AG04450 (cell line): ENCODE measurements around the gene SLC22A5. TPM values are rescaled to one million over a fixed set of nuclear protein-coding genes. Genes with fewer than 3 reads are reported as not detected.
"Not testable (repeated sequence)": the region's sequence is repeated elsewhere in the genome, so short reads cannot be mapped to it uniquely, and the experiment has no call there.

ENCODE experiments used
- CTCF ChIA-PET: fragments of 300-600, 350-600 bp; formaldehyde crosslinking; extraction: SDS; loops from one replicate; lab custom pipeline; 2022; ENCODE audit warnings: antibody characterized with exemption, inconsistent platforms; lab: Charles Lee
- POLR2A ChIA-PET: fragments of 350-600 bp; formaldehyde crosslinking; extraction: SDS; loops from one replicate; lab custom pipeline; 2021; ENCODE audit warnings: antibody characterized with exemption, inconsistent platforms; lab: Yijun Ruan, JAX
- DNase-seq: peaks from one replicate; pipeline ENCODE4 v3.0.0-alpha.2; 2011; ENCODE audit warnings: low read depth, low spot score
- H3K27ac ChIP-seq: one replicate; pipeline ENCODE4 v1.5.1; 2012; ENCODE audit warnings: low read depth, low read length, control low read depth
- H3K27me3 ChIP-seq: one replicate; pipeline ENCODE4 v1.6.0; 2012; ENCODE audit warnings: low read length; ENCODE audit not compliant: control insufficient read depth, insufficient read depth
- H3K4me3 ChIP-seq: 2 replicates; pipeline ENCODE4 v1.5.1; 2011; ENCODE audit warnings: mild to moderate bottlenecking, low read depth, low read length, control low read depth
- H3K9me3 ChIP-seq: 2 replicates; pipeline ENCODE4 v1.5.1; 2012; ENCODE audit warnings: low read length; ENCODE audit not compliant: control insufficient read depth, insufficient read depth
- CTCF ChIP-seq: IDR thresholded peaks from 2 replicates; pipeline ENCODE4 v1.5.1; 2011; ENCODE audit warnings: low read depth, low read length, control low read depth, inconsistent platforms
- polyA plus RNA-seq: library from polyadenylated mRNA; depleted of rRNA; stranded (reverse); fragments of >200 nt; gene quantifications from 2 replicates; pipeline ENCODE4 v1.2.3, GENCODE V29; 2011

Gene SLC22A5
- polyA plus RNA-seq, 1 experiment = 6.9 TPM

- ChIA-PET POLR2A (no interaction called here), CTCF (no interaction called here)
- no peak overlapping the region for H3K4me3 ChIP-seq
These were observed 23.7 kb downstream of the SLC22A5 start for GRCh38 chr5:132392978-132393825.

GRCh38 chr5:132394667-132395259, 25.3 kb downstream of the SLC22A5 start:
- Histone ChIP-seq H3K27ac (no peak overlapping the region), H3K27me3 (peaks cover 5% of the 10 kb centered on the region), H3K9me3 (no peaks in the 10 kb centered on the region), H3K4me3 (no peak overlapping the region)
- TF ChIP-seq CTCF = no peak
- ChIA-PET CTCF (interaction anchor here (0.8 to 1.8 kb wide), 2 partner anchors 106 to 107 kb away, joined by 3 to 6 read pairs; no protein-coding TSS in a partner anchor), POLR2A (no interaction called here)
- no peak for DNase-seq

More at GRCh38 chr5:132392978-132393825, 23.7 kb downstream of the SLC22A5 start:
- no peak for DNase-seq
- no peak for TF ChIP-seq CTCF
- Histone ChIP-seq H3K27ac (no peak overlapping the region), H3K9me3 (no peaks in the 10 kb centered on the region), H3K27me3 (peaks cover 2% of the 10 kb centered on the region)

- DNase-seq = no peak
- no peak for TF ChIP-seq CTCF
- POLR2A ChIA-PET = no interaction called here
These were observed 27.1 kb downstream of the SLC22A5 start for GRCh38 chr5:132396589-132397031.

GRCh38 chr5:132397224-132397623, 27.7 kb downstream of the SLC22A5 start:
- H3K27ac ChIP-seq = no peak overlapping the region
- peaks cover 5% of the 10 kb centered on the region for H3K27me3 ChIP-seq
- ChIA-PET CTCF (no interaction called here), POLR2A (no interaction called here)
- DNase-seq = no peak
- TF ChIP-seq CTCF = no peak
- H3K9me3 ChIP-seq = no peaks in the 10 kb centered on the region
- H3K4me3 ChIP-seq = no peak overlapping the region

More at GRCh38 chr5:132396589-132397031, 27.1 kb downstream of the SLC22A5 start:
- H3K27ac ChIP-seq = no peak overlapping the region
- CTCF ChIA-PET = no interaction called here
- no peak overlapping the region for H3K4me3 ChIP-seq
- H3K9me3 ChIP-seq = no peaks in the 10 kb centered on the region
- H3K27me3 ChIP-seq = peaks cover 5% of the 10 kb centered on the region

- H3K4me3 ChIP-seq, DNase-seq, CTCF ChIA-PET, H3K27ac ChIP-seq, H3K9me3 ChIP-seq, H3K27me3 ChIP-seq, POLR2A ChIA-PET: not testable (repeated sequence)
These were observed 28.6 kb downstream of the SLC22A5 start for GRCh38 chr5:132397936-132398675.

- H3K4me3 ChIP-seq, POLR2A ChIA-PET, DNase-seq, H3K27ac ChIP-seq, H3K27me3 ChIP-seq, H3K9me3 ChIP-seq: not testable (repeated sequence)
- CTCF ChIA-PET = interaction anchor here (0.7 kb wide), 1 partner anchor 19 kb away, joined by 4 read pairs; no protein-coding TSS in a partner anchor
These were observed 34.5 kb downstream of the SLC22A5 start for GRCh38 chr5:132404041-132404440.
